AG04449 (cell line): ENCODE measurements around the gene PDE4D.
"Not testable (repeated sequence)": the region's sequence is repeated elsewhere in the genome, so short reads cannot be mapped to it uniquely, and the experiment has no call there.

Experiments
- CTCF ChIA-PET: fragments of 350-600 bp; formaldehyde crosslinking; extraction: SDS; loops from one replicate; lab custom pipeline; 2021; ENCODE audit warnings: antibody characterized with exemption; lab: Yijun Ruan, JAX
- POLR2A ChIA-PET: fragments of 400-600, 350-600 bp; formaldehyde crosslinking; extraction: SDS; loops from one replicate; lab custom pipeline; 2020; ENCODE audit warnings: antibody characterized with exemption, inconsistent platforms; lab: Yijun Ruan, JAX
- DNase-seq: peaks from one replicate; pipeline ENCODE4 v3.0.0-alpha.2; 2010; ENCODE audit warnings: low read depth, low spot score
- H3K4me3 ChIP-seq: 2 replicates; pipeline ENCODE4 v1.5.1; 2011; ENCODE audit warnings: low read depth, mild to moderate bottlenecking, control low read depth, low read length
- CTCF ChIP-seq: IDR thresholded peaks from one replicate; pipeline ENCODE4 v1.5.1; 2011; ENCODE audit warnings: mild to moderate bottlenecking, moderate library complexity, low read length, control low read depth, inconsistent platforms; ENCODE audit not compliant: insufficient read depth; ENCODE audit errors: missing control alignments

Gene PDE4D

GRCh38 chr5:59579101-59579823, 314.3 kb downstream of the PDE4D start:
- no peak overlapping the region for H3K4me3 ChIP-seq

GRCh38 chr5:59577485-59577884, 316.0 kb downstream of the PDE4D start:
- ChIA-PET CTCF (no interaction called here), POLR2A (no interaction called here)
- no peak for DNase-seq
- H3K4me3 ChIP-seq: no peak overlapping the region
- TF ChIP-seq CTCF: no peak

More at GRCh38 chr5:59579101-59579823, 314.3 kb downstream of the PDE4D start:
- TF ChIP-seq CTCF: no peak
- DNase-seq: no peak
- POLR2A ChIA-PET: no interaction called here
- CTCF ChIA-PET: no interaction called here

- ChIA-PET POLR2A (no interaction called here), CTCF (interaction anchor here (0.9 kb wide), 1 partner anchor 98 kb away, joined by 3 read pairs; no protein-coding TSS in a partner anchor)
- TF ChIP-seq CTCF: no peak
- H3K4me3 ChIP-seq: no peak overlapping the region
- no peak for DNase-seq
Measured at GRCh38 chr5:59575648-59576445, 317.7 kb downstream of the PDE4D start.

GRCh38 chr5:59573509-59573908, 320.0 kb downstream of the PDE4D start:
- H3K4me3 ChIP-seq, POLR2A ChIA-PET, CTCF ChIA-PET, DNase-seq: not testable (repeated sequence)

- POLR2A ChIA-PET: no interaction called here
- no peak for DNase-seq
- CTCF ChIA-PET: interaction anchor here (1.0 kb wide), 1 partner anchor 64 kb away, joined by 3 read pairs; no protein-coding TSS in a partner anchor
- no peak for TF ChIP-seq CTCF
- H3K4me3 ChIP-seq: no peak overlapping the region
Measured at GRCh38 chr5:59571067-59571466, 322.5 kb downstream of the PDE4D start.

GRCh38 chr5:59569608-59570334, 323.8 kb downstream of the PDE4D start:
- no peak for TF ChIP-seq CTCF
- no peak for DNase-seq
- H3K4me3 ChIP-seq: no peak overlapping the region
- ChIA-PET POLR2A (no interaction called here), CTCF (no interaction called here)
